ENCODE results near the gene XPO4.

XPO4 gene

DNA sequence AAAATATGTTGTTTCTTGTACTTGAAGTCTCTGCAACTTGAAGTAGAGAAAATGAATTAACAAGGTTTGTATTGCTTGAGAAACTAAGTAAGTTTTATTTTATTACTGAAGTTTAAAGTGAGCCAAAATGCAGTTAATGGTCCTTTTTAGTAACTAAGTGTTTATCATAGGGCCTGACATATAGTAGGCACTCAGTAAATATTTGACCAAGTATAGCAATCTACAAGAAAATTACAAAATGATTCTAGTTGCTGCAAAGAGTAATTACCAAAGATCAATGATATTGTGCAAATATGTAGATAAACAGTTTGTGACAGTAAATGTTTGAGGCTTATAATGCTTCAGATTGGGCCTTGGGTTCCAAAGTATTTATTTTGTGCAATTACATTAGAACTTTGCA is 2.4 kb upstream of the XPO4 start:
- H3F3A ChIP-seq (ENCODE audit: insufficient read depth), result no peaks in the 10 kb centered on the region
- H3K36me3 ChIP-seq (ENCODE audit: low read length), result no peaks in the 10 kb centered on the region
- H4K20me1 ChIP-seq (ENCODE audit: low read depth, low read length), result no peaks in the 10 kb centered on the region
- peaks cover 26% of the 10 kb centered on the region for H3K79me2 ChIP-seq (ENCODE audit: insufficient read depth, low read length)
- no peak overlapping the region for H3K27ac ChIP-seq (ENCODE audit: low read depth, low read length)
- H3K9ac ChIP-seq (ENCODE audit: low read length), result no peak overlapping the region
- no peak overlapping the region for H2AFZ ChIP-seq (ENCODE audit: low read depth, low read length, severe bottlenecking)
- no peaks in the 10 kb centered on the region for H3K27me3 ChIP-seq (ENCODE audit: low read length)
- no peak overlapping the region for H3K4me2 ChIP-seq (ENCODE audit: low read depth, low read length, poor library complexity, severe bottlenecking)
- no peaks in the 10 kb centered on the region for H3K9me2 ChIP-seq (replicated peaks; ENCODE audit: insufficient read depth, low read length)
- H3K4me3 ChIP-seq (ENCODE audit: insufficient read depth, low read length, poor library complexity, severe bottlenecking), result no peak overlapping the region
- no peaks in the 10 kb centered on the region for H3K9me3 ChIP-seq (ENCODE audit: insufficient read depth, low read length)
- TF ChIP-seq CTCF (IDR thresholded peaks at IDR 0.05; ENCODE audit: insufficient read depth, low read length, poor library complexity, severe bottlenecking) (no peak), EZH2phosphoT487 (conservative IDR thresholded peaks at IDR 0.05; ENCODE audit: low read length) (no peak)

GRCh38 chr13:20903164-20903475 is 574 bp upstream of the XPO4 start:
- Histone ChIP-seq H3K36me3 (ENCODE audit: low read length) (no peaks in the 10 kb centered on the region), H4K20me1 (ENCODE audit: low read depth, low read length) (no peaks in the 10 kb centered on the region), H2AFZ (ENCODE audit: low read depth, low read length, severe bottlenecking) (peak overlapping the region; percentile 96), H3K79me2 (ENCODE audit: insufficient read depth, low read length) (peaks cover 44% of the 10 kb centered on the region), H3K4me2 (ENCODE audit: low read depth, low read length, poor library complexity, severe bottlenecking) (peak overlapping the region; percentile 94), H3K9me2 (replicated peaks; ENCODE audit: insufficient read depth, low read length) (no peaks in the 10 kb centered on the region), H3F3A (ENCODE audit: insufficient read depth) (no peaks in the 10 kb centered on the region), H3K4me3 (ENCODE audit: insufficient read depth, low read length, poor library complexity, severe bottlenecking) (peak overlapping the region; percentile 79), H3K27ac (ENCODE audit: low read depth, low read length) (0 out of 2 replicates have a peak overlapping the region, but pooled peaks have one; percentile 24), H3K9me3 (ENCODE audit: insufficient read depth, low read length) (no peaks in the 10 kb centered on the region), H3K27me3 (ENCODE audit: low read length) (no peaks in the 10 kb centered on the region), H3K9ac (ENCODE audit: low read length) (peak overlapping the region; percentile 80)
- TF ChIP-seq EZH2phosphoT487 (conservative IDR thresholded peaks at IDR 0.05; ENCODE audit: low read length), result no peak
- no peak for TF ChIP-seq CTCF (IDR thresholded peaks at IDR 0.05; ENCODE audit: insufficient read depth, low read length, poor library complexity, severe bottlenecking)

GRCh38 chr13:20901668-20902437 is 693 bp downstream of the XPO4 start:
- Histone ChIP-seq H3K36me3 (ENCODE audit: low read length) (no peaks in the 10 kb centered on the region), H3K9ac (ENCODE audit: low read length) (peak overlapping the region; percentile 80), H3K27me3 (ENCODE audit: low read length) (no peaks in the 10 kb centered on the region), H3K4me2 (ENCODE audit: low read depth, low read length, poor library complexity, severe bottlenecking) (peak overlapping the region; percentile 94), H3K4me3 (ENCODE audit: insufficient read depth, low read length, poor library complexity, severe bottlenecking) (peak overlapping the region; percentile 79), H3K79me2 (ENCODE audit: insufficient read depth, low read length) (peaks cover 57% of the 10 kb centered on the region), H3F3A (ENCODE audit: insufficient read depth) (no peaks in the 10 kb centered on the region), H2AFZ (ENCODE audit: low read depth, low read length, severe bottlenecking) (peak overlapping the region; percentile 81), H3K27ac (ENCODE audit: low read depth, low read length) (0 out of 2 replicates have a peak overlapping the region, but pooled peaks have one; percentile 22), H3K9me2 (replicated peaks; ENCODE audit: insufficient read depth, low read length) (no peaks in the 10 kb centered on the region), H4K20me1 (ENCODE audit: low read depth, low read length) (peaks cover 6% of the 10 kb centered on the region; the same call in 1 of the 2 replicates), H3K9me3 (ENCODE audit: insufficient read depth, low read length) (no peaks in the 10 kb centered on the region)
- TF ChIP-seq EZH2phosphoT487 (conservative IDR thresholded peaks at IDR 0.05; ENCODE audit: low read length) (no peak), CTCF (IDR thresholded peaks at IDR 0.05; ENCODE audit: insufficient read depth, low read length, poor library complexity, severe bottlenecking) (no peak)

Data from SU-DHL-6 (cell line).